ENCODE results near the gene MAP2K3. TPM values are rescaled to one million over a fixed set of nuclear protein-coding genes. Genes with fewer than 3 reads are reported as not detected.

MAP2K3 gene
- total RNA-seq, 1 donor from 2014 or later = 27.2 TPM

- DNase-seq = no peak
Observed at GRCh38 chr17:21282850-21283249, 1.7 kb upstream of the MAP2K3 start.

- no peak for DNase-seq
Observed at GRCh38 chr17:21283482-21284318, 811 bp upstream of the MAP2K3 start.

GRCh38 chr17:21285164-21286065, 904 bp downstream of the MAP2K3 start:
- DNase-seq = no peak

GRCh38 chr17:21286066-21286770, 1.7 kb downstream of the MAP2K3 start:
- DNase-seq = peak; percentile 87

GRCh38 chr17:21286909-21287702, 2.6 kb downstream of the MAP2K3 start:
- DNase-seq = no peak

- peak; percentile 88 for DNase-seq
Observed at GRCh38 chr17:21287703-21288449, 3.4 kb downstream of the MAP2K3 start.

- no peak for DNase-seq
Observed at GRCh38 chr17:21288571-21289017, 4.1 kb downstream of the MAP2K3 start.

GRCh38 chr17:21289175-21289901, 4.8 kb downstream of the MAP2K3 start:
- no peak for DNase-seq

- DNase-seq = peak; percentile 49
Observed at GRCh38 chr17:21289902-21290571, 5.5 kb downstream of the MAP2K3 start.

GRCh38 chr17:21291357-21291756, 6.8 kb downstream of the MAP2K3 start:
- no peak for DNase-seq

GRCh38 chr17:21291862-21292261, 7.4 kb downstream of the MAP2K3 start:
- DNase-seq = no peak

GRCh38 chr17:21292867-21293830, 8.6 kb downstream of the MAP2K3 start:
- DNase-seq = no peak

- no peak for DNase-seq
Observed at GRCh38 chr17:21293831-21294210, 9.3 kb downstream of the MAP2K3 start.

- no peak for DNase-seq
Observed at GRCh38 chr17:21294321-21295035, 10.0 kb downstream of the MAP2K3 start.

- DNase-seq = peak; percentile 67
Observed at GRCh38 chr17:21295036-21295952, 10.8 kb downstream of the MAP2K3 start.
